COLO829 (cell line): ENCODE data around the gene MEN1.
"Not testable (repeated sequence)": the region's sequence is repeated elsewhere in the genome, so short reads cannot be mapped to it uniquely, and the experiment has no call there.

Experiments
- DNase-seq: peaks from one replicate; pipeline ENCODE4 v3.0.0; 2012; ENCODE audit warnings: low spot score

MEN1 gene

DNA sequence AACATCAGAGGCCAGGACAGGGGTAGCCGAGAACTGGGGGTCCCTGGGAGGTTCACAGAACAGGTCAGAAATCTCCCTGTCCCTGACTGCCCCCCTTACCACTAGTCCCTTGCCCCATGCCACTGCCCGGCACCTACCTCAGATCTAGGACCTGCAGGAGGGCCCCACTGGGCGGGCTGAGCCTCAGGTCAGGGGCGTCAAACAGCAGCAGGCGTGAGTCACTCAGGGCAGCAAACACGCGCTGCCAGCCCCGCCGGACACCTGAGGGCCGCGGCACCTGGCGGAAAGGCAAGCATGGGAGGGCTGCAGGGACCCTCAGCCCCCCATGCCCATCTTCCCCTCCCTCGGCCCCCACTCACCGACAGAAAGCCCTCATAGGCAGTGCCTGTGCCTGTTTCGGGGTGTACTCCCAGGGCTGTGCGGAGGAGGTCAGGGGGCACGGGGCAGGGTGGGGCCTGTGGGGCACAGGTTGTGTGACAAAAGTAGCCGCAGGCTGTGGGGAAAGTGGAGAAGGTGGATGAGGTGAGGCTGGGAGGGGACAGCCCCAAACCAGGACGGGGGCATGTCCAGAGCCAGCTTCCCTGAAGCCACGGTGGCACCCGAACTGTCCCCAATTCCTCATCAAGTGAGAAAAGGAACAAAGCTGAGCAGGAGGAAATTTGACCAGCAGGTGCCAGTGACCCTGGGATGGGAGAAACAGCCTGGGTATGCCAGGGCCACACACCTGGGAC lies 22.3 kb upstream of the MEN1 start:
- DNase-seq, result no peak

DNA sequence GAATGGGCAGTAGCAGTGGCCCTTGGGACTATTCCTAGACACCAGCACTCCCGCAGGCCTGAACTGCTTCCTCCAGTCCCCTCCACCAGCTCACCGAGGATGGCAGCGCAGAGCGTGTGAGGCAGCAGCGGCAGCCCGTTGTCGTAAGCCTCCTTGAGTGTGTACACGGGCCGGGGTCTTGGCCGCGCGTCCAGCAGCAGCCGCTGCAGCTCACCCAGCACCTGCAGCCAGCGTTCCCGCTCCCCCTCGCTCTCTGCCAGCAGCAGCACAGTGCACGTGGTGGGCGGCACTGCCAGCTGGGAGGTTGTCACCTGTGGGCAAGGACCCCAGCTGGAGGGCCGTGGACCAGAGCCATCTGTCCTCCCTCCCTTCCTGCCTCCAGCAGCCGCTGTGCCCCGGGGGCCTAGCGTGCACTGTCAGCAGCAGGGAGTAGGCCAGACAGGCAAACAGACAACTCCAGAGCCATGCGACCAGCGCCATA lies 21.1 kb upstream of the MEN1 start:
- no peak for DNase-seq

DNA sequence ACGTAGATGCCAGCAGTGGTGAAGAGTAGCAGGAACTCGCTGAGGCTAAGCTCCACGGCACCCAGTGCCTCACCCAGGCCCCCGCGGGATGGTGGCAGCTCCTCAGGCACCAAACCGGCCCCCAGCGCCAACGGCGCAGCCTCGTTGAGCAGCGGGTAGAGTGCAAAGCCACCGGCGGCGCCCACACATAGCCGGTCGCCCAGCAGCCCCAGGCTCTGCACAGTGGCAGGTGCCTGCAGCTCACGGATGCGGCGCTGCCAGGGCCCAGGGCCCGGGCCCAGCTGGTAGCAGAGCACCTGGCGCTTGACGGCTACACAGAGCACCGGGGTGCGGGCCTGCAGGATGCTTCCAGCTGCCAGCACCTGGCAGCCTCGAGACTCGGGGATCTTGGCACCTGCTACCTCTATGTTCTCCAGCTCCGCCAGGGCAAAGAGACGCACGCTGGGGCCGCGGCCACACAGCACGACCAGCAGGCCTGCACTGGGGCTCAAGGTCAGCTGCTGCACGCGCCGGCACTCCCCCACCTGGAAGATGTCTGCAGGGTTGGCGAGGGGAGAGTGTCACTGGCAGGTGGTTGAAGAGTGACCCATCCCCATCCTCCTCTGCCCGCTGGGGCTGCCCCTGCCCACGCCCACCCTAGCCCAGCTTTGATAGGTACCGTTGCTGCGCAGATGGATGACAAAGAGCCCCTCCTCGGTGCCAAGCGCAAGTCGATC lies 19.3 kb upstream of the MEN1 start:
- no peak for DNase-seq

DNA sequence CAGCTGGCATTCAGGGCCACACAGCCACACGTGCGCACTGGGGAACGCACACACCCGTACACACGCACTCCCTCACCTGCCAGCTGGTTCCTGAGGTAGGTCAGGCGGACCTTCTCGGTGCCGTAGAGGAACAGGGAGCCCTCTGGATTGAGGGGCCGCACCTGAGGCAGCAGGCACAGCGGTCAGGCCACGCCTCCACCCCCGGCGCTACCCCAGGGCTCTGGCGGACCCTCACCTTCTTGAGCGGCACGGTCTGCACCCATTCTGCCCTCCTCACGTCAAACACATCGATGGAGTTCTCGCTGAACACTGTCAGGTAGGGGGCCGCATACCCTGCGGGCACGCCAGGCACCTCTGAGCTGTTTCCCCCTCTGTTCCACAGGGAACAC lies 17.1 kb upstream of the MEN1 start:
- no peak for DNase-seq

DNA sequence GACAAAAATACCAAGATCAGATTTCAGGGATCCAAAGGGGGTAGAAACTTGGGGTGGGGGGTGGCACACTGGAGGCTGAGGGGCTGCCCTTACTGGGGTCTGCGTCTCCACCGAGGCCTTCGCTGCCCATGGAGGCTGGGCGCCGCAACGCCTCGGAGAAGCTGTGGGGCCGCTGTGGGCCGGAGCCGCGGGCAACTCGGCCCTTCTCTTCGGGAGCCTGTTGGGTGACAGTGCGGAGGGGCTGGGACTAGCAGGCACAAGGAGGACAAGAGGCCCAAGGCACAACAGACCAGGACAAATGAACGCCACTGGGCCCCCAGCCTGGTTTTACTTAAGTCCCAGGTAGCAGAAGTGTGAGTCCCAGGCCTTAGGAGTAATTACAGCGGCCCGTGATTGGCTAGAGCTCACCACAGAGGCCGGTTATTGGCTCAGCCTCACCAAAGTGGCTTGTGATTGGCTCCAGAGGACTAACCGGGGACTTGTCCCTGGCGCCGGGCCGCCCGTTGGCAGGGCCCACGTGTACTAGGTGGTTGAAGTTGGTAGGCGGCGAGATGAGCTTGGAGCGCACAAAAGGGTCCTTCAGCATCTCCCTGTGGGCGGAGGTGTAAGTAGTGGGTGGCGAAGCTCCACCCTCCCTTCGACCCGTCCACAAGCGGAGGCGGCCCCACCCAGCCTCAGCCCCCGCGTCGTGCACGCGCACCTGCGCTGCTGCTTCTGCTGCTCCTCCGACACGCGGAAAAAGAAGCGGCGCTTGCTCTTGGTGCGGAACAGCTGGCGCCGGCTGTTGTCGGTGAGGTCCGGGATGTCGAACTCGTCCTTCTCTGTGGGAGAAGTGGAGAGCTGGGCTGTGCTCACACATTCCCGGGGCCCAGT lies 16.5 kb upstream of the MEN1 start:
- no peak for DNase-seq

DNA sequence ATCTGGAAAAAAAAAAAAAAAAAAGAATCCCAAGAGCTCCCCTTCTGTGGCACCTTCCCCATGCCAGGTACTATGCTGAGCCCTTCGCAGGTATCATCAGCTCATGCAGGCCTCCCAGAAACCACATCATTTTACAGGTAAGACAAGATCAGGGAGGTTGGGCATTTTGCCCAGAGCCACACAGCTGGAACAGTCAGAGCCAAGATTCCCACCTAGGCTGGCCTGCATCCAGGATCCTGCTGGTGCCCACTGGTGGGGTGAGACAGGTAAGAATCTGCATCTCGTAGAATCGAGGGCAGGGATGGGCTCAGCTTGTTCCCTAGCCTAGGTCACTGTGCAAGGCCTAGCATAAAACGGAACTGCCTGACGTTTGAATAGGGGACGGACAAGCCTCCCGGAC lies 15.7 kb upstream of the MEN1 start:
- DNase-seq, result no peak

DNA sequence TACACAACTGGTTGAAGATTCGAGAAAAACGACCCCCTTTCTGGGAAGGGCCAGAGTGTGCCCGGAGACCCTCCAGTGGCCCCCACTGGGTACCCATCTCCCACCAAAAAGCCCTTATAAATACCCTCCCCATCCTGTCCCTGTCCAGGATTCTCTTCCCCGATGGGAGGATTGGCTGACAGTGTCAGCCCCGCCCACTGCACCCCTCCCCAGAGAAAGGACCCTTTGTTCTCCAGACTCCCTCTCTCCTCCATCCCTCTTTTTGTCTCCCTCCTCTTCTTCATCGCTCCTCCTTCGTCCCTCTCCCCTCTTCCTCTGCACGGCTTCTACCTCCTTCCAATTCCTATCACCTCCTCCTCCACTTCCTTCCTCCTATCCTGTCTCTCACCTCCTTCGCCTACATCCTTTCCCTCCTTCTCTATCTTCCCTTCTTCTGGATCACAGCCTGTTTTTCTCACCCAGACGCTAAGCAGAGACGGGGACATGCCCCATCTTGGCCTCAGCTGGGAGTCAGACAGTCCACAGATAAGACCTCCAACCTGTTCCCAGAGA lies 13.3 kb upstream of the MEN1 start:
- DNase-seq, result no peak

DNA sequence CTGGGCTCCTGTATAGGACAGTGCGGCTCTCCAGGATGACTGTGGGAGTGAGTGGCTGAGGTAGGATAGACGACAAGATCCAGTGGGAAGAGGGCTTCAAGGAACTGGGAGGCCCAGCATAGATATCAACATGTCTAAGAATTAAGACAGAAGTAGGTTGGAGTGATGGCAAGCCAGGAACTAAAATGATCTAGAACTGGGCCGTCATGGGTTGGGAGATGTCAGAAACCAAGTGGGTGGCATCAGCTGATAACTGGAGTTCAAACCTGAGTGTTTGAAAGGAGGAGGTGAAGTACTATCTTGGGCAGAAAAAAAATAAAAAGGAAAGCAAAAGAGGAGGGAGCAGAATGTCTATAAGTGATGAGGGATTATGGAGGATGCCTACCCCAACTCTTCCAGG lies 7.1 kb upstream of the MEN1 start:
- DNase-seq, result no peak

DNA sequence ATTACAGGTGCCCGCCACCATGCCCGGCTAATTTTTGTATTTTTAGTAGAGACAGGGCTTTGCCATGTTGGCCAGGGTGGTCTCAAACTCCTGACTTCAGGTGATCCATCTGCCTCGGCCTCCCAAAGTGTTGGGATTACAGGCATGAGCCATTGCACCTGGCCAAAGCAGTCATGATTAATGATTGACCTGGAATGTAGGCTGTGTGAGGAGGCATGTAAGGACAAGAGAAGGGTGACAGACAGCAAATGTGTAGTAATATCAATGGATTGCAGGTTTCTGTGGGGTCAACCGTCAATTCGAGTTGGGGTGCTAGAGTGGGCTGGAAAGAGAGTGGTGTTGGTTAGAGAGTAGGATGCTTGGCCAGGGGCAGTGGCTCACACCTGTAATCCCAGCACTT lies 5.1 kb upstream of the MEN1 start:
- DNase-seq, result not testable (repeated sequence)

DNA sequence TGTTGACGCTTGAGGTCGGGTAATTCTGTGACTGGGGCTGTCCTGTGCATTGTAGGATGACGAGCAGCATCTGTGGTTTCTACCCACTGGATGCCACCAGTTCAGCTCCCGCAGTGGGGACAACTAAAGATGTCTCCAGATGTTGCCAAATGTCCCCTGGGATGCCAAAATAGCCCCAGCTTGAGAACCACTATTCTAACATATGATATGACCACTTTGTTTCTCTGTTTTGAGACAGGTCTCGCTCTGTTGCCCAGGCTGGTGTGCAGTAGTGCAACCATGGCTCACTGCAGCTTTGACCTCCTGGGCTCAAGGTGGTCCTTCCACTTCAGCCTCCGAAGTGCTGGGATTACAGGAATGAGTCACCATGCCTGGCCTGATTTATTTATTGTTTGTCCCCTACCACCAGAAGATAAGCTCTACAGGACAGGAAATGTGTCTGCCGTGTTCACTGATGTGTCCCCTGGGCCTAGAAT lies 4.4 kb upstream of the MEN1 start:
- DNase-seq, result no peak

DNA sequence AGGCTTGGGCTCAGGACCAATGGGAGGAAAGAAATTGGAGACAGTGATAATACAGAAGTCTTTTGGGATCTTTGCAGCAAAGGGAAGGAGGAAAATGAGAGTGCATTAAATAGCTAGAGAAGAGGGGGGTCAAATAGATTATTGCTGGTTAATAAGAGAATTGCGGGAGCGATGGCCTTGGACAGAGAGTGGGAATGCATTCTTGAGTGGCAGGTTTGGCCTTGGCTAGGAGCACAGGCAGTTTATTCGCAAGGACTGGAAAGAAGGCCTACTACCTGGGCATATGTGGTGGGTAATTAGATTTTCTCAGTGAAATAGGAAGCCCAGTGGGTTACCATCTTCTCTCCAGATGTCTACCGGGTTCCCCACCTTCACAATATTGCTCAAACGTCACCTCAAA lies 3.5 kb upstream of the MEN1 start:
- DNase-seq, result no peak

DNA sequence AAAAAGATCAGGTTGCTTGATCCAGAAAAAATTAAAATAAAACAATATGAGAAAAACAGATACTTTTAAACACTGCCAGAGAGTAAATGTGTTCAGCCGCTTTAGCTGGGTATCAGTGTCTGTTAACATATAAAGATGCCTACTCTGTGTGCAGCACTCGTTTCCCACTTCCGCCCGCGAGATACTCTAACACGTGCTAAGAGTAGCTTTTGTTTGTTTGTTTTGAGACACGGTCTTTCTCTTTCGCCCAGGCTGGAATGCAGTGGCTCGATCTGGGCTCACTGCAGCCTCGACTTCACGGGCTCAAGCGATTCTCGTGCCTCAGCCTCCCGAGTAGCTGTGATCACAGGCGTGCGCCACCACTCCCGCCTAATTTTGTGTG lies 531 bp upstream of the MEN1 start:
- no peak for DNase-seq

DNA sequence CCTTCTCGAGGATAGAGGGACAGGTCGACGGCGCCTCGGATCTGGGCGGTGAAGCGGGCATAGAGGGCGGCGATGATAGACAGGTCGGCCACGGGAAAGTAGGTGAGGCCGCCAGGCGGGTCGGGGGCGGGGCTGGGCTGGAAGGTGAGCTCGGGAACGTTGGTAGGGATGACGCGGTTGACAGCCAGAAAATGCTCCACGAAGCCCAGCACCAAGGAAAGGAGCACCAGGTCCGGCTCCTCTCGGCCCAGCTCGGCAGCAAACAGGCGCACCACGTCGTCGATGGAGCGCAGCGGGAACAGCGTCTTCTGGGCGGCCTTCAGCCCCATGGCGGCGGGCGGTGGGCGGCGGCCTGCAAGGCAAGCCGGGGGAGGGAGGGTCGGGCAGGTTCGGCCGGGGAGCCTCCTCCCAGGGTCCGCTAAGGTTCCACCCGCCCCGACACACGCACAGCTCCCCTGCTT lies 540 bp downstream of the MEN1 start:
- no peak for DNase-seq

DNA sequence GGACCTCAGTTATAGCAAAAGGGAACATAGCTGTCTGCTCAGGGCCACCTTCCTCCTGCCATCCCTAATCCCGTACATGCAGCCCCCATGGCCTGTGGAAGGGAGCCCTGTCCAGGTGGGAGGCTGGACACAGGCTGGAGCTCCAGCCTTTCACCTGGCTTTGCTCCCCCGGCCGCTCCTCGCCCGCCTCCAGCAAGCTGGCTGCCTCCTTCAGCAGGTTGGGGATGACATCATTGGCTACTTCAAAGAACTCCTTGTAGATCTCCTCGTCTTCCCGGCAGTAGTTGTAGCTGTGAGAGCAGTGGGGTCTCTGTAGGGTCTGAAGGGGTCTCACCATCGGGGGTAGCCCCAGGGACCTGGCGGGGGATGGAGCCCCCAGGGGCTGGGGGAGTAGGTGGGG lies 4.9 kb downstream of the MEN1 start:
- DNase-seq, result no peak

DNA sequence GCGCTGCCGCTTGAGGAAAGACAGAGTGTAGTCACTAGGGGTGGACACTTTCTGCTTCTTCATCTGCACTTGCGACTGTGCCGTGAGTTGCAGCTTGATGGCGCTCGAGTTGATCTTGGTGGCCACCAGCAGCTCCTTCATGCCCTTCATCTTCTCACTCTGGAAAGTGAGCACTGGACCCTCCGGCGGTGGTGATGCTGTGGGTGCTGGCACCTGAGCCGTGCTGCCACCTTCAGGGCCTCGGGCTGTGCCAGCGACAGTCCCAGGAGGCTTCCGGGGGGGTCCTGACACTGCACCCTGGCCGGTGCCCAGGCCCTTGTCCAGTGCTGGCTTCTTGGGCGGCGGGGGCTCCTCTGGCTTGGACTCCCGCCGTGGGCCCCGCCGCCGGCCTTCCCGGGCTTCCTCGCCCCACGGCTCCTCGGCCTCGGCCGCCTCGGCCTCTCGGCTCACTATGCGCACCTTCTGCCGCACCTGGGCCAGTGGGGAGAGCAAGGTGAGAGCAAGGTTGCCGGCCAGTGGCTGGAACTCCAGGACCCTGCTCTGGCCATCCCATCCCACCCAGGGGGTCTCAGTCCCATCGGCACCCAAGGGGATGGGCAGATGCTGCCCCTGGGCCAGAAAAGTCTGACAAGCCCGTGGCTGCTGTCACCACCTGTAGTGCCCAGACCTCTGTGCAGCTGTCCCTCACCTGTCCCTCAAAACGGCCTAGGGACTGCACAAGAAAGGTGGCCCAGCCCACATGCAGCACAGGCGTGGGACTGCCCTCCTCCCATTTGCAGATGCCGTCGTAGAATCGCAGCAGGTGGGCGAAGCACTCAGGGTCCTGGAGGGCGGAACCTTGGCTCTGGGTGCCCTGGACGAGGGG lies 5.8 kb downstream of the MEN1 start:
- no peak for DNase-seq

DNA sequence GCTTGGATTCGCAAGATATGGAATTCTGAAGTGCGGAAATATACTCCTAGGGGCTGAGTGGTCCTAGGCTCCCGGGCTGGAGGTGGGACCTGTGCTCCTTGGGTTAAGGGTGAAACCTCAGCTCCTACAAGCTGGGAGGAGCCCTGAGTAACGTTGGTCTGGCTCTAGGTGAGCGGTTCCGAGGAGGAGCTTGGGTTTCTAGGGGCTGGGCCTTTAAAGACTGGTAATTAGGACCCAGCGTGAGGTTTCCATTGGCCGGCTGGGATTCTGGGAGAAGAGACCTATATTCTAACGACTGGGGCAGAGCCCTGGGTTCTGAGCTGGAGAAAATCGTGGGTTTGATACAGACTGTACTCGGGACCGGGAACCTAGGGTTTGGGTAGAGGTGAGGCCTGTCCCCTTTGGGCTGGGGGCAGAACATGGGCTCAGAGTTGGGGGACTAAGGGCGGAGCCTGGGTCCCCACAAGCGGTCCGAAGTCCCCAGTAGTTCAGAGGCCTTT lies 6.5 kb downstream of the MEN1 start:
- DNase-seq, result no peak

DNA sequence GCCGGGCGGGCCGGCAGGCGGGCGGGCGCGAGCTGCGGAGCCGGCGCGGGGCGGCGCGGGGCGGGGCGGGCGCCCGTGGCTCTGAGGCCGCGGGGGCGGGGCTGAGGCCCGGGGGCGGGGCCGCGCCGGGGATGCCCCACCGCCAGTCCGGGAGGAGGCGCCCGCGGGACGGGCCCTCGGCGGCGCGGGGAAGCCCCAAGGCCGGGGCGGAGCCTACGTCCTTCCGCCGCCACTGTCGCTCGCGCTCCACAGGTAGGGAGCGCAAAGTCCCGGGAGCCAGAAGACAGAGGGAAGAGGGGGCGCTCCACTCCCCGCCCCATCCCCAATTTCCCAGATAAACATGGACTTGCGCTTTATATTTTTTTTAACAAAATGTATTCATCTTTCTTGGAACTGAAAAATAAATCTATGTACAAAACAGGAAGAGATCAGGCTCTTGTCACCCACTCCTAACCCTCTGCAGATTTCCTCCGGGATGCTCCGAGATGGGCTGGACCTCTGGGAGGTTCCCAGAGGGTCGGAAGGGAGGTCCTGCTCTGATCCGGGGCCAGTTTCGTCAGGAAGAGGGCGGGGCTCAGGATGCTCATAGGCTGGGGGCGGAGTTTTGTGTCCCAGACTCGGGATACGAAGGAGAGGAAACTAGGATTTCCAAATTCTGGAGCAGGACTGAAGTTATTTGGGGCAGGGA lies 7.0 kb downstream of the MEN1 start, which contains the start of gene MAP4K2:
Gene MAP4K2 (minus strand): TSS at position 57 of the 688 bp plus-strand sequence. CDS start 65 bp downstream, outside the sequence.
- peak; percentile 84 for DNase-seq

DNA sequence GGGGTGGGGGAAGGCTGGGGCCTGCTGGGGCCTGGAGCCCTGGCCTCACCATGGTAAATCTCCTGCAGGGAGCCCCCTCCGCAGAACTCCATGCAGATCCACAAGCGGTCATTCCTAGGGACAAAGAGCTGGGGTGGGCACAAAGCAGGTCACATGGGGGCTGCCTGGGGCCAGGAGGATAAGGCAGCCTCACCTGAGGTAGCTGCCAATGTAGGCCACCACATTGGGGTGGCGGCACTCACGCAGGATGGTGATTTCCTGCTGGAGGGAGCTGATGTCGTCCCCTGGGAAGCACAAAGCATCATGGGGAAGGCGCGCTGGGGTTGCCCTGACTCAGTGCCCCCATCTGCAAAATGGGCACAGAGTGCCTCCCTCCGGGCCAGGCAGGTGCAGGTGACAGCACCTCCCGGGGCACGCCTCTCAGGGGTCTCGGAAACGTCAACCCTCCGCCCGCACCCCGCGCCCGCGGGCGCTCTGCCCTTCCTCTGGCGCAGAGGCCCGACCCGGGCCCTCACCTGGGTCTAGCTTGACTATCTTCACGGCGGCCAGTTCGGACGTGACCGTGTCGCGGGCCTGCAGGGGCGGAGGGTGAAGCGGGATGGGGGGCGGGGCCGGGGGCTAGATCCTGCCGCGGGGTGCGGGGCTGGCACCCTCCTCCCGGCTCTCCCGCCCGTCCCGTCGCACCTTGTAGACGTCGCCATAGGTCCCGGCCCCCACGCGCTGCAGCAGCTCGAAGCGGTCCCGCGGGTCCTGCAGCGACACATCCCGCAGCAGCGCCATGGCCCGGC lies 7.8 kb downstream of the MEN1 start:
- DNase-seq, result no peak

DNA sequence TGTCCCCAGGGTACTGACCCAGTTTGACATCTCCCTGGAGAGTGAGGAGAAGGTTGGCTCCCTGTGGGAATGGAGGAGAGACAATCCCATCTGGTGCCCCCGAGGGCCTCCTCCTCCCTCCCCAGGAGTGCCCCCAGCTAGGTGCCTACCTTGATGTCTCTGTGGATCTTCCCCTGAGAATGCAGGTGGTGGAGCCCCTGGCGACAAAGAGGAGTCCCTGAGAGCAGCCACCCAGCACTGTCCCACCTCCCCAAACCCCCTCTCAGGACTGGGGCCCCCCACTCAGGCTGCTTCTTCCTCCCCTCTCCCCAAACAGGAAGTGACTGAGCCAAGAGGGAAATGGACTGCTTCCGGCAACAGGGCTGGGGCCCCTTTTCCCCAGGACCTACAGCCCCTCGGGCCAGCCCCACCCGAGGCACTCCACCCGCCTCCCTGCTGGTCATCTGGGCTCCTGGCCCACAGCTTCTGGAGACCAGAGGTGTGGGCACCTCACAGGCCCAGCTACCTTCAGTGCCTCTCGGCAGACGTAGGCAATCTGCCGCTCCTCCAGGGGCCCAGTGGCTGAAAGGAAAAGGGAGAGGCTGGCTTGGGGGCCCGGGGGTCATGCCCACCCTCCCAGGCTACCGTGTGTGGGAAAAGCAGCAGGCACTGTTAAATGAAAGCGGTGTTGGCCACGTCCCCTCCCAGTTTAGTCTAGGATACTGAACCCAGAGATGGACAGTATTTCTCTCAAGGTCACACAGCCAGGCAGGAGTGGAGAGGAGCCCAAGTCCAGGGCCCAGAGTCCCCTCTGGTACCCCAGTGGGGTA lies 8.6 kb downstream of the MEN1 start:
- no peak for DNase-seq
